ENCODE data around the gene DNAJB11. TPM values are rescaled to one million over a fixed set of nuclear protein-coding genes. Genes with fewer than 3 reads are reported as not detected.
"Not testable (repeated sequence)": the region's sequence is repeated elsewhere in the genome, so short reads cannot be mapped to it uniquely, and the experiment has no call there.

The DNAJB11 gene
- total RNA-seq, 4 donors from 2014 or later: 39.5 to 65.3 (median 47.3) TPM

- no peaks in the 10 kb centered on the region for H3K9me3 ChIP-seq
- DNase-seq: no peak
- TF ChIP-seq, protein P1, sequence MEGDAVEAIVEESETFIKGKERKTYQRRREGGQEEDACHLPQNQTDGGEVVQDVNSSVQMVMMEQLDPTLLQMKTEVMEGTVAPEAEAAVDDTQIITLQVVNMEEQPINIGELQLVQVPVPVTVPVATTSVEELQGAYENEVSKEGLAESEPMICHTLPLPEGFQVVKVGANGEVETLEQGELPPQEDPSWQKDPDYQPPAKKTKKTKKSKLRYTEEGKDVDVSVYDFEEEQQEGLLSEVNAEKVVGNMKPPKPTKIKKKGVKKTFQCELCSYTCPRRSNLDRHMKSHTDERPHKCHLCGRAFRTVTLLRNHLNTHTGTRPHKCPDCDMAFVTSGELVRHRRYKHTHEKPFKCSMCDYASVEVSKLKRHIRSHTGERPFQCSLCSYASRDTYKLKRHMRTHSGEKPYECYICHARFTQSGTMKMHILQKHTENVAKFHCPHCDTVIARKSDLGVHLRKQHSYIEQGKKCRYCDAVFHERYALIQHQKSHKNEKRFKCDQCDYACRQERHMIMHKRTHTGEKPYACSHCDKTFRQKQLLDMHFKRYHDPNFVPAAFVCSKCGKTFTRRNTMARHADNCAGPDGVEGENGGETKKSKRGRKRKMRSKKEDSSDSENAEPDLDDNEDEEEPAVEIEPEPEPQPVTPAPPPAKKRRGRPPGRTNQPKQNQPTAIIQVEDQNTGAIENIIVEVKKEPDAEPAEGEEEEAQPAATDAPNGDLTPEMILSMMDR (IDR thresholded peaks at IDR 0.05): no peak
- H3K27ac ChIP-seq: no peak overlapping the region
- WGBS, 2 donors: 74 to 81% methylated on average over 6 to 7 of the region's 7 CpGs
- intact Hi-C loops (cut with DNase I): no loop called here
- peaks cover 0 to 6% (median 0%) of the 10 kb centered on the region in 4 donors for H3K27me3 ChIP-seq
- peaks cover 0 to 9% (median 0%) of the 10 kb centered on the region in 3 donors for H3K4me1 ChIP-seq
- no peak overlapping the region for H3K4me3 ChIP-seq
- no peaks in the 10 kb centered on the region for H3K36me3 ChIP-seq
Observed at GRCh38 chr3:186628756-186629155, 58.2 kb downstream of the DNAJB11 start.

DNA sequence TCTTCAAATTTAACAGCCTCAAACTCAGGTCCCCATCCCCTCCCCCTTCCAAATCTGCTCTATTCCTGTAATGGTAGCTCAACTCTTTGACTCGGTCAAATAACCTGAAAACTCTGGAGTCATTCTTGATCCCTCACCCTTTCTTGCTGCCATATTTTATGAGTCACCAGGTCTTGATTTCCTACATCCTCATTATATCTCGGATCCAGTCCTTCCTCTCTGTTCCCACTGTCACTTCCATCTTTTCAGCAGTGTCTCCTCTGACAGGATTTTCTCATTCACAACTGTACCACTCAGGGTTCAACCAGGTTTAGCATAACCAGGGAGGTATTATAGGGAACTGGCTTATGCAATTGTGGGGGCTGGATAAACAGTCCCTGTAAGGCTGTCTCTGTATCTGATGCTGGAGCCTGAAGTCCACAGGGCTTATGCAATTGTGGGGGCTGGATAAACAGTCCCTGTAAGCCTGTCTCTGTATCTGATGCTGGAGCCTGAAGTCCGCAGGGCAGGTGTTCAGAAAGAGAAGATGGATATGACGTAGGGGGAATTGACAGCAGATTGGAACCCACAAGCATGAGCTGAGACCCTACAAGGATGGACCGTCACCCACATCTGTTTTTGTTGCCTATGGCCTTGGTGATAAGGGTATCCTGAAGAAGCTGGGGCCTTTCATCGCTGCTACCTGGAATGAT lies 60.6 kb downstream of the DNAJB11 start:
- H3K4me1 ChIP-seq: peaks cover 0 to 18% (median 0%) of the 10 kb centered on the region in 3 donors
- WGBS, 2 donors: 62 to 63% methylated on average over 6 of the region's 6 CpGs

GRCh38 chr3:186633481-186633880 lies 63.0 kb downstream of the DNAJB11 start:
- no peak for TF ChIP-seq POLR2A (IDR thresholded peaks at IDR 0.05)
- TF ChIP-seq, protein P1 (IDR thresholded peaks at IDR 0.05): no peak
- Histone ChIP-seq H3K36me3 (no peaks in the 10 kb centered on the region), H3K4me1 (peaks cover 0 to 35% (median 0%) of the 10 kb centered on the region in 3 donors), H3K27ac (peak overlapping the region in 1 of 4 donors; percentile 17), H3K9me3 (no peaks in the 10 kb centered on the region), H3K27me3 (peaks cover 0 to 7% (median 0%) of the 10 kb centered on the region in 4 donors), H3K4me3 (no peak overlapping the region)
- DNase-seq: no peak
- intact Hi-C loops (cut with DNase I): no loop called here

More for the DNA sequence above, 60.6 kb downstream of the DNAJB11 start:
- Histone ChIP-seq H3K27me3 (peaks cover 0 to 13% (median 0%) of the 10 kb centered on the region in 4 donors), H3K9me3 (no peaks in the 10 kb centered on the region), H3K27ac (peak overlapping the region in 2 of 4 donors; percentile 43 to 50), H3K4me3 (no peak overlapping the region), H3K36me3 (no peaks in the 10 kb centered on the region)
- intact Hi-C loops (cut with DNase I): no loop called here
- DNase-seq: no peak
- TF ChIP-seq, protein P1 (IDR thresholded peaks at IDR 0.05): no peak
- TF ChIP-seq POLR2A (IDR thresholded peaks at IDR 0.05): no peak

- WGBS, 2 donors: 77 to 85% methylated on average over 5 of the region's 5 CpGs
Observed at GRCh38 chr3:186634207-186634606, 63.7 kb downstream of the DNAJB11 start.

More at GRCh38 chr3:186634207-186634606, 63.7 kb downstream of the DNAJB11 start:
- intact Hi-C loops (cut with DNase I); H3K36me3 ChIP-seq; DNase-seq; H3K4me3 ChIP-seq; H3K9me3 ChIP-seq; H3K27me3 ChIP-seq; H3K27ac ChIP-seq: not testable (repeated sequence)
- H3K4me1 ChIP-seq: peaks cover 0 to 42% (median 0%) of the 10 kb centered on the region in 3 donors

Small RNAs within 50 kb of the gene (small RNA-seq; reads per million reads assigned to genes)
- 0 reads per million in 4 donors for gene RF00017

Other genes starting within 250 kb of the DNAJB11 start
- gene DGKG, start 208.5 kb upstream of the DNAJB11 start, total RNA-seq: 10 to 100 TPM in 1 of 4 donors, 1 to 10 TPM in 3; 1.2 to 13.7 (median 2.1) TPM
- 1 to 10 TPM in 3 of 4 donors, under 1 TPM in 1; 0.26 to 2.7 (median 1.6) TPM for gene CRYGS, start 26.3 kb upstream of the DNAJB11 start, total RNA-seq
- 10 to 100 TPM in 1 of 4 donors, 1 to 10 TPM in 3; 6.9 to 10.5 (median 7.9) TPM for gene TBCCD1, start 3.4 kb upstream of the DNAJB11 start, total RNA-seq
- gene AHSG, start 42.3 kb downstream of the DNAJB11 start, total RNA-seq: not detected
- gene FETUB, start 69.7 kb downstream of the DNAJB11 start, total RNA-seq: 10 to 100 TPM in 1 of 4 donors, 1 to 10 TPM in 1, under 1 TPM in 2; 0.26 to 23.3 (median 5.0) TPM
- not detected for gene HRG, start 95.3 kb downstream of the DNAJB11 start, total RNA-seq
- gene KNG1, start 146.6 kb downstream of the DNAJB11 start, total RNA-seq: not detected
- 100 to 1,000 TPM; 172 to 363 (median 205) TPM for gene EIF4A2, start 212.9 kb downstream of the DNAJB11 start, total RNA-seq
- 10 to 100 TPM in 3 of 4 donors, 1 to 10 TPM in 1; 6.6 to 23.5 (median 15.9) TPM for gene RFC4, start 235.8 kb downstream of the DNAJB11 start, total RNA-seq